AG09309 (cell line): ENCODE results near the gene EIF4G3.

Experiments used
- DNase-seq: peaks from one replicate; pipeline ENCODE4 v3.0.0-alpha.2; 2010; ENCODE audit warnings: low read depth
- H3K4me3 ChIP-seq: 2 replicates; pipeline ENCODE4 v1.5.1; 2011; ENCODE audit warnings: mild to moderate bottlenecking, low read depth, low read length, moderate library complexity; ENCODE audit not compliant: control insufficient read depth
- CTCF ChIP-seq: IDR thresholded peaks from 2 replicates; pipeline ENCODE4 v1.5.1; 2011; ENCODE audit warnings: mild to moderate bottlenecking, low read depth, low read length, inconsistent platforms; ENCODE audit not compliant: insufficient read depth, control insufficient read depth; ENCODE audit errors: missing control alignments

The EIF4G3 gene

GRCh38 chr1:21072721-21073120, 104.0 kb downstream of the EIF4G3 start:
- DNase-seq: peak; percentile 43
- no peak for TF ChIP-seq CTCF
- H3K4me3 ChIP-seq: no peak overlapping the region

GRCh38 chr1:21069549-21069948, 107.1 kb downstream of the EIF4G3 start:
- peak; percentile 41 for DNase-seq
- no peak for TF ChIP-seq CTCF
- no peak overlapping the region for H3K4me3 ChIP-seq

- no peak for TF ChIP-seq CTCF
- DNase-seq: no peak
- no peak overlapping the region for H3K4me3 ChIP-seq
Measured at GRCh38 chr1:21068937-21069336, 107.8 kb downstream of the EIF4G3 start.

- TF ChIP-seq CTCF: no peak
- no peak for DNase-seq
- no peak overlapping the region for H3K4me3 ChIP-seq
Measured at GRCh38 chr1:21067551-21068227, 109.0 kb downstream of the EIF4G3 start.

- DNase-seq: no peak
- TF ChIP-seq CTCF: no peak
Measured at GRCh38 chr1:21066356-21067012, 110.2 kb downstream of the EIF4G3 start.

GRCh38 chr1:21065851-21066250, 110.8 kb downstream of the EIF4G3 start:
- no peak overlapping the region for H3K4me3 ChIP-seq
- DNase-seq: no peak

More at GRCh38 chr1:21066356-21067012, 110.2 kb downstream of the EIF4G3 start:
- H3K4me3 ChIP-seq: no peak overlapping the region

More at GRCh38 chr1:21065851-21066250, 110.8 kb downstream of the EIF4G3 start:
- TF ChIP-seq CTCF: no peak
